GM10266 (cell line): ENCODE results near the gene NDUFS1.
"Not testable (repeated sequence)": the region's sequence is repeated elsewhere in the genome, so short reads cannot be mapped to it uniquely, and the experiment has no call there.

ENCODE experiments used
- DNase-seq: peaks from one replicate; pipeline ENCODE4 v3.0.0; 2012; ENCODE audit errors: extremely low spot score
- TF ChIP-seq, protein P1 (sequence below): IDR thresholded peaks from 2 replicates; pipeline ENCODE4 v1.5.1; 2012; ENCODE audit warnings: mild to moderate bottlenecking, low read depth; ENCODE audit not compliant: control insufficient read depth, insufficient read depth; ENCODE audit errors: missing control alignments

Gene NDUFS1

DNA sequence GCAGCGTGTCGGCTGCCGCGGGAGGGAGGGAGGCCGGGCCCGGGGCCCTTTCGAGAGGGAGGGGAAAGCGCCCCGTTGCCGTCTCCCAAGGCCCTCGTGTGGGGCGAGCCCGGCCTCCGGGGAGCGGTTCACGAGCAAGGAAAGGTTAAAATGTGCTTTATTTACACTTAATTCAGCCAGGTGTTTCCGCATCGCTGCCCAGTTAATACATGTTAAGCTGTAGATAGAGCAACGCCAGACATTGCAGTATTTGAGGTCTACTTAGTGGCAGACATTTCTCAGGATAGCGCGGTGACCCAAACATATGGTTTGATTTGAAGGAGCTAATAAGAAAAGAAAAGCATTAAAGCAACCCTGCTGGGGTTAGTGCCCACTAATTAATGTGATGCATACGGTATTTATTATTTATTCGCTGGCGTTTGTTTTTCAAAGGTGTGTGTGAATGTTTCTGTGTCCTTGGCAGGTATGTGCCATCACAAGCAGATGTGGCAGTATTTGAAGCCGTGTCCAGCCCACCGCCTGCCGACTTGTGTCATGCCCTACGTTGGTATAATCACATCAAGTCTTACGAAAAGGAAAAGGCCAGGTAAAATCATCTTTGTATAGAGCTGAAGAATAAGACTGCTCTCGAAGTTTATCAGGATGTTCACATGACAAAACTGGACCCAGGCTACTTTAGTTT, 1.0 kb upstream of the NDUFS1 start:
- DNase-seq, result peak; percentile 65
- TF ChIP-seq, protein P1, sequence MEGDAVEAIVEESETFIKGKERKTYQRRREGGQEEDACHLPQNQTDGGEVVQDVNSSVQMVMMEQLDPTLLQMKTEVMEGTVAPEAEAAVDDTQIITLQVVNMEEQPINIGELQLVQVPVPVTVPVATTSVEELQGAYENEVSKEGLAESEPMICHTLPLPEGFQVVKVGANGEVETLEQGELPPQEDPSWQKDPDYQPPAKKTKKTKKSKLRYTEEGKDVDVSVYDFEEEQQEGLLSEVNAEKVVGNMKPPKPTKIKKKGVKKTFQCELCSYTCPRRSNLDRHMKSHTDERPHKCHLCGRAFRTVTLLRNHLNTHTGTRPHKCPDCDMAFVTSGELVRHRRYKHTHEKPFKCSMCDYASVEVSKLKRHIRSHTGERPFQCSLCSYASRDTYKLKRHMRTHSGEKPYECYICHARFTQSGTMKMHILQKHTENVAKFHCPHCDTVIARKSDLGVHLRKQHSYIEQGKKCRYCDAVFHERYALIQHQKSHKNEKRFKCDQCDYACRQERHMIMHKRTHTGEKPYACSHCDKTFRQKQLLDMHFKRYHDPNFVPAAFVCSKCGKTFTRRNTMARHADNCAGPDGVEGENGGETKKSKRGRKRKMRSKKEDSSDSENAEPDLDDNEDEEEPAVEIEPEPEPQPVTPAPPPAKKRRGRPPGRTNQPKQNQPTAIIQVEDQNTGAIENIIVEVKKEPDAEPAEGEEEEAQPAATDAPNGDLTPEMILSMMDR, result no peak

DNA sequence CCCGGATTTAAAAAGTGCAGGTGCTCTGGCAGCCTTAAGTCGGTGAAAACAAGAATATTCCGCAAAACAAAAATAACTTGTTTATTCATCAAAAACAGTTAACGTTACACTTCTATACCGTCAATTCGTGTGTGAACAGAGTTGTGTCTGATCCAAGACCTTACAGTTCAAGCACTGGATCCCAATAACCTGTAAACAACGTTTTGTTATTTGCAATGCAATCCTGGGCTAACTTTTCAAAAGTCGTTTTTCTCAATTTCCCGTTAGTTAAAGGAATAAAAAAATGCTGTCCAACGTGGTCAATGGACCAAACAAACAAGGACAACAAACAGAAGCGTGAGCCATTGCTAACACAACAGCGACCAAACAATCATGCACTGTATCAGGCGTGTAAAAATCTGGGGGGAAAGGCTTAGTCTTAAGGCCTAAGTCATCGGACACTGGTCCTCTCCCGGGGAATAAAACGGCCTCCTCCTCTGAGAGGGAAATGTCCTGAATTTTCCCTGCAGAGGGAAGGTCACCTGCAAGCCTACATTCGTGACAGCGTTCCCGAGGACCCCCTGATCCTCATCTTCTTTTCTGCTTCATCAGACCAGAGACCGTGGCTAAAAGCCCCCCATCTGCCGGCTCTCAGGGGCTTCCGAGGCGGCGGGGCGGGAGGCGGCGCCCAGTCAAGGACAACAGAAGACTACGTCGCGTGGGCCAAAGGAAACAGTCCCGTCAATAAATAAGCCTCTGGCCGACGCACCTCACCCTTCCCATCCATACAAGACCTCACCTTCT, 490 bp downstream of the NDUFS1 start:
- no peak for DNase-seq
- TF ChIP-seq, protein P1, result no peak

DNA sequence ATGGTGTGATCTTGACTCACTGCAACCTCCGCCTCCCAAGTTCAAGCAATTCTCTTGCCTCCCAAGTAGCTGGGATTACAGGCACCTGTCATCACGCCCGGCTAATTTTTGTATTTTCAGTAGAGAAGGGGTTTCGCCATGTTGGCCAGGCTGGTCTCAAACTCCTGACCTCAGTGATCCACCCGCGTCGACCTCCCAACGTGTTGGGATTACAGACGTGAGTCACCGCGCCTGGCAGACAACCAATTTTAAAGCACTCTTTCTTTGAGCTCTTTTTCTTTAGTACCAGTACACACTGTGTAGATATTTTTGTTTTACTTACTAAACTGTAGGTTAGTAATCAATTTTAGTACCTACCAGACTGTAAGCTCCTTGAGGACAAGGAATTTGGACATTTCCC, 2.2 kb downstream of the NDUFS1 start:
- not testable (repeated sequence) for DNase-seq

DNA sequence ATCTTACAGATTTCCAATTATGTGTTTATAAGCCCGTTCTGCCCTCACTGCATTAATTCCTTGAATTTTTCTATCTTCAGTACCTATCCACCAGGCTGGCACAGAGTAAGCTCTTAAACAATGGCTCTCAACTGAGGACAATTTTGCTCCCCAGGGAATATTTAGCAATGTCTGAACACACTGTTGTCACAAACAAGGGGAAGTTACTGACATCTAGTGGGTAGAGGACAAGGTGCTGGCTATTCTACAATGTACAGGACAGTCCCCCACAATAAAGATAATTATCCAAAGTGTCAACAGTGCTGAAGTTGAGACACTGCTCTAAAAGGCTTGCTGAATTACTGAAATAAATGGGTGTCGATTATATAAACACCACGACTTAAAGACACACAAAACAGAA, 5.0 kb downstream of the NDUFS1 start:
- DNase-seq, result no peak
- TF ChIP-seq, protein P1, result peak; percentile 55

DNA sequence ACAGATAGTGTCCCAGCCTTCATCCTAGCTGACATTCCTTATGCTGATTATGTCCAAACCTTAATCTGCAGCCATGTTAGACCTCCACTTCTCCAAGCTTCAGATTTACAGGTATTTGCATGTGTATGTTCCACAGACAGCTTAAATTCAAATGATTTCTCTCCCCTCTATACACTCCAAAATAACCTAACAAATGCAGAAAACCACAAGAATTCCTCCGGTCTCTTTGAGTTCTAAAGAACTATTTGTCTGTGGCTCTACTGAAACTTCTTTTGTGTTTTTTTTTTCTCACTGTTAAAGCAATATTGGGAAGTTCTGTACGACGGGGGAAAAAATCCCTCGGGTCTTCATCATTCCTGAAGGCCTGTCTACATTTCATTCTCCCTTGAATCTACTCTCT, 8.6 kb downstream of the NDUFS1 start:
- no peak for DNase-seq
- TF ChIP-seq, protein P1, result no peak

DNA sequence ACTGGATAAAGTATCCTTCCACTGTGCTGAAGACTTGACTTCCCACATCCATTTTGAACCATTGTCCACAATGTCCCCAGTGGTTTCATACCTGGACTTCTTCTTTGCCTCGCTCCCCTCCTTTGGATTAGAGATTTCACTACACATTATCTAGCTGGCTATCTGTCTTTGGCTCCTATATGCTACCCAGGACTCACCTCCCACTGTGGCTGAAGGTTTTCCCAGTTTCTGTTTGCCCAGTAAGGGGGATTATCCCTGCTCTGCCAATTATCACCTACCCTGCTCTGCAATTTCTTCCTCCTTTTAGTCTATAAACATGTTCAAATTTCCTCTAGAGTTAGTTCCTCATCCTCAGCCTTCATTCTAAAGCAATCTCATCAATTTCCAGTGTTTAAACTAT, 9.1 kb downstream of the NDUFS1 start:
- DNase-seq, result no peak

DNA sequence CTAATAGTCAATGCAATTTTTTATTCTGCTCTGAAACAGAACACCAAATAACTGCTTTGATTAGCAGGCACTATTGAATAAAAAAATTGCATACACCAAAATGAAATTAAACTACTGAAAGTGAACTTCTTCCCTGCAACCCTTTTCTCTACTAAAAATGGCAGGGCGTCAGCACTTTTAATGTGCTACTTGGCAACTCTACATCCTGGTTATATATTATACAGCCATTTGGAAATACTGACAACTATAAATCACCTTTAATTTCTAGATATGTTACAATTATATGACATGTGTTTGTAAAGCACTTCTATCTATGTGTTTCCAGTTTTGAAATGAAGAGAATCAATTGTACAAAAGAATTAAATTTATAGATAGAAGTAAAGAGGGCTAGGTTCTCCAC, 9.9 kb downstream of the NDUFS1 start:
- no peak for DNase-seq
- TF ChIP-seq, protein P1, result no peak

More for the DNA sequence above, 9.1 kb downstream of the NDUFS1 start:
- TF ChIP-seq, protein P1, result no peak
